Activated naive CD4-positive, alpha-beta T cell treated with anti-CD3 and anti-CD28 coated beads, Interleukin-2, amount 50 U/mL, for 72 hours (primary cell): ENCODE results near the gene KCNJ14. TPM values are rescaled to one million over a fixed set of nuclear protein-coding genes. Genes with fewer than 3 reads are reported as not detected.

Source experiments
- ATAC-seq, 2 donors: fragments of 150-1000 bp; cut with Tn5 transposase; 2 replicates each; pipeline ENCODE4 v1.10.0; 2021; ENCODE audit warnings: mild to moderate bottlenecking in 2 of 2, moderate library complexity in 2 of 2
- DNase-seq, 2 donors: peaks; one replicate each; pipeline ENCODE4 v3.0.0; 2021 to 2022; ENCODE audit warnings: low spot score in 2 of 2
- H3K27ac Mint-ChIP-seq, 2 donors: one replicate each; pipeline ENCODE4 v1.8.0; 2022; ENCODE audit warnings: mild to moderate bottlenecking in 2 of 2, mixed read lengths in 2 of 2
- H3K36me3 Mint-ChIP-seq, 2 donors: one replicate each; pipeline ENCODE4 v1.8.0; 2022; ENCODE audit warnings: mixed read lengths in 2 of 2
- H3K9me3 Mint-ChIP-seq, 2 donors: one replicate each; pipeline ENCODE4 v1.8.0; 2022; ENCODE audit warnings: mixed read lengths in 2 of 2
- total RNA-seq, 2 donors: library from RNA; stranded (reverse); gene quantifications; one replicate each; pipeline ENCODE4 v1.2.3, GENCODE V29; 2022

Gene KCNJ14
- total RNA-seq, 2 donors from 2014 or later = 2.1 to 2.3 TPM

GRCh38 chr19:48490981-48491792, 35.8 kb downstream of the KCNJ14 start:
- DNase-seq = peak in 1 of 2 donors; percentile 32
- no peaks in the 10 kb centered on the region for H3K9me3 Mint-ChIP-seq
- ATAC-seq = peak in 1 of 2 donors; percentile 12

GRCh38 chr19:48491793-48492123, 36.4 kb downstream of the KCNJ14 start:
- ATAC-seq (no peak), DNase-seq (no peak)
- no peaks in the 10 kb centered on the region for H3K9me3 Mint-ChIP-seq
- H3K27ac Mint-ChIP-seq = no peak overlapping the region
- H3K36me3 Mint-ChIP-seq = peaks cover 7 to 14% of the 10 kb centered on the region in 2 donors

More at GRCh38 chr19:48490981-48491792, 35.8 kb downstream of the KCNJ14 start:
- Mint-ChIP-seq H3K36me3 (peaks cover 7 to 14% of the 10 kb centered on the region in 2 donors), H3K27ac (no peak overlapping the region)

DNA sequence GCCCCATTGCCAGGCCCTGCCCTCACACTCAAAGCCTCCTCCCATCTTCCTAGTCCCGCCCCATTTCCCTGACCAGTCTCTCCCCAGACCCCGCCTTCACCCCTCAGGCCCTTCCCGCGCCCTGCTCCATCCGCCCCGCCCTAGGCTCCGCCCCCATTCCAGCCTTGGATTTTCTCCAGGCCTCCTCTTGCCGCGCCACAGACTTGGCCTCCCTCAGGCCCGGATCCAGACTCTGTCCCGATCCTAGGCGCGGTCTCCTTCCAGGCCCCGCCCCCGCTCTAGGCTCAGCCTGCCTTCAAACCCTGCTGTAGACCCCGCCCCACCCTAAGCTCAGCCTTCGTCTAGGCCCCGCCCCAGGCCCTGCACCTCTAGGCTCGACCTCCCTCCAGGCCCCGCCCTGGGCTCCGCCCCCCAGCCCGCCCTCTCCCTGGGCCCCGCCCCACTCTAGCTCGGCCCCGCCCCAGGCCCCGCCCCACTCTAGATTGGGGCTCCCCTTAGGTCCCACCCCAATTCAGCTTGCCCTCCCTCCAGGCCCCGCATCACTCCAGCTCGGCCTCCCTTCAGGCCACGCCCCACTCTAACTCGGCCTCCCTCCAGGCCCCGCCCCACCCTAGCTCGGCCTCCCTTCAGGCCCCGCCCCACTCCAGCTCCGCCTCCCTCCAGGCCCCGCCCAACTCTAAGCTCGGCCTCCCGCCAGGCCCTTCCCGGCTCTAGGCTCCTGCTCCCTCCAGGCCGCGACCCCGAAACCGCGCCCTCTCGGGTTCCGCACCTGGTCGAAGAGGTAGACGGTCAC, 37.7 kb downstream of the KCNJ14 start:
- H3K27ac Mint-ChIP-seq = peak overlapping the region in 1 of 2 donors; percentile 38
- DNase-seq (peak; percentile 77 to 86), ATAC-seq (peak; percentile 78 to 81)
- H3K9me3 Mint-ChIP-seq = no peaks in the 10 kb centered on the region
- H3K36me3 Mint-ChIP-seq = peaks cover 7 to 14% of the 10 kb centered on the region in 2 donors

DNA sequence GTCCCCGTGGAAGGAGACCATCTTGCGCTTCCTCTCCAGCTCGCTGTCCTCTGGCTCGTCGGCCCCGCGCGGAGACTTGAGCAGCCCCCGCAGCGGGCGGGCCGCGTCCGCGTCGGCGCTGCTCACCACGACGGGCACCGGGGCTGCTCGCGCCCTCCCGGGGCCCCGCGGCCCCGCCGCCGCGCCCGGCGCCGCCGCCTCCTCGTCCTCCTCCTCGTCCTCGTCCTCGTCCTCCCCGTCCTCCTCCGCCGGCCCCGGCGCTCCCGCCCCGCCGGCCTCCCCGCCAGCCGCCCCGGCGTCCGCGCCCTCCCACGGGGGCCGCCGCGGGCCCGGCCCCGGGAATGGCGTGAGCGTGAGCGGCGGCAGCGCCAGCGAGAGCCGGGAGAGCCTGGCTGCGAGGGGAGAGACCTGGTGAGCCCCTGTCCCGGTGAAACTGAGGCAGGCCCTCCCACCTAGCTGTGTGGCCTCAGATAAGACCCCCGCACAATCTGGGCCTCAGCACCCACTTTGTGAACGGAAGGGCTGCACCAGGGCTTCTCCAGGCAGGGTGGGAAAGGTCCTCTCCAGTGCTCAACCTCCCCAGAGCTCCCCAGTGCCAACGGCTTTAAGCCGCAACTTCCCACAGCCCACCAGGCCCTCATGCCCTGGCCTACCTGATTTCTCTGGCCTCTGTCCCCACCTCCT, 38.5 kb downstream of the KCNJ14 start:
- Mint-ChIP-seq H3K27ac (peak overlapping the region in 1 of 2 donors; percentile 94), H3K9me3 (no peaks in the 10 kb centered on the region), H3K36me3 (peaks cover 7 to 14% of the 10 kb centered on the region in 2 donors)
- ATAC-seq (peak; percentile 13 to 14), DNase-seq (no peak)

DNA sequence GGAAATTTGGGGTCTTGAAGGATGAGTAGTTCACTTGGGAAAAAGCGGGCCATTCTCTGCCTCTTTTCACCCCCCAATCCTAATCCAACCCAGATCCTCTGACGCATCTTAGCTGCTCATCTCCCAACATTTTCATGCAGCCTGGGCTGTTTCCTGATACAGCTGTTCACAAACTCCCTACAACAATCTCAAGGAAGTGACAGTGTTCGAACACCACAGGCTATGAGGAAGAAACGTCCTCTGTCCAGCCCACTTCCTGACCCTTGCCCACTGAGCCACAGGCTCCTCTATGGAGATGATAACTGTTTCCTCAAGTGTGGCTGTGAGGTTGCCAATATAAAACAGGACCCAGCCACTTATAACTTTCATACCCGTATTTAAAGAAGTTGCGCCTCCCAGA, 40.0 kb downstream of the KCNJ14 start:
- no peak for ATAC-seq
- Mint-ChIP-seq H3K9me3 (no peaks in the 10 kb centered on the region), H3K36me3 (peaks cover 7 to 14% of the 10 kb centered on the region in 2 donors), H3K27ac (no peak overlapping the region)
- no peak for DNase-seq

DNA sequence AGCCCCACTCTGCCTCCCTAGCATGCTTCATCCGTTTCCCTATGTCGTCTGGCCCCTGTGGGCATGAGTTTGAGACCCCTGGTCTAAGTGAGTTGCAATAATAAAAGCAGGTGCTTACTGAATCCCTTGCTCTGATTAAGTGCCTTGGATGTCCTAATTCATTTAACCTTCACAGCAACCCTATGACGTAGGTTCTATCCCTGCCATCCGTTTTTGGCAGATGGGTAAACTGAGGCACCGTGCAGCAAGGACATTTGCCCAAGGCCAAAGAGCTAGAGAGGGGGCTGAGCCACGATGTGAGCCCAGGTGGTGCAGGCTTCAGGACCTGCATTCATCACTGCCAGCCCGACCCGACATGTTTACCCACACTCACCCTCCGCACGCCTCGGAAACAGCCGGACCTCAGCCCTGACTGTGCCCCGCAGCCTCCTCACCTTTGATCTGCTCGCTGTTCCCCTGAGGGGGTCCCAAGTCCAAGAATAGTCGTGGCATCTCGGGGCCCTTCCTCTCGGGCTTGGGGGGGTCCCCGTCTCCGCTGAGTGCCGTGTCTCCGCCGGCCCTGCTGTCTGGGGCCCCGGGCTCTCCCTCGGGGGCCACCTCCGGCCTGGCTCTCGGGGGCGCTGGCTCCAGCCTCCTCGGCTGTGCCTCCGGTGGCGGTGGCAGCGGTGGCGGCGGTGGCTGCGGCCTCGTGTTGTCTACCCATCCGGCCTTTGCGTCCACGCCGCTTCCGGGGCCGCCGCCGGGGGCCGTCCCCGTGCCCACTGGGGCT, 41.8 kb downstream of the KCNJ14 start:
- no peak for ATAC-seq
- no peaks in the 10 kb centered on the region for H3K9me3 Mint-ChIP-seq
- H3K36me3 Mint-ChIP-seq = peaks cover 7 to 10% of the 10 kb centered on the region in 2 donors
- no peak for DNase-seq
- H3K27ac Mint-ChIP-seq = no peak overlapping the region

DNA sequence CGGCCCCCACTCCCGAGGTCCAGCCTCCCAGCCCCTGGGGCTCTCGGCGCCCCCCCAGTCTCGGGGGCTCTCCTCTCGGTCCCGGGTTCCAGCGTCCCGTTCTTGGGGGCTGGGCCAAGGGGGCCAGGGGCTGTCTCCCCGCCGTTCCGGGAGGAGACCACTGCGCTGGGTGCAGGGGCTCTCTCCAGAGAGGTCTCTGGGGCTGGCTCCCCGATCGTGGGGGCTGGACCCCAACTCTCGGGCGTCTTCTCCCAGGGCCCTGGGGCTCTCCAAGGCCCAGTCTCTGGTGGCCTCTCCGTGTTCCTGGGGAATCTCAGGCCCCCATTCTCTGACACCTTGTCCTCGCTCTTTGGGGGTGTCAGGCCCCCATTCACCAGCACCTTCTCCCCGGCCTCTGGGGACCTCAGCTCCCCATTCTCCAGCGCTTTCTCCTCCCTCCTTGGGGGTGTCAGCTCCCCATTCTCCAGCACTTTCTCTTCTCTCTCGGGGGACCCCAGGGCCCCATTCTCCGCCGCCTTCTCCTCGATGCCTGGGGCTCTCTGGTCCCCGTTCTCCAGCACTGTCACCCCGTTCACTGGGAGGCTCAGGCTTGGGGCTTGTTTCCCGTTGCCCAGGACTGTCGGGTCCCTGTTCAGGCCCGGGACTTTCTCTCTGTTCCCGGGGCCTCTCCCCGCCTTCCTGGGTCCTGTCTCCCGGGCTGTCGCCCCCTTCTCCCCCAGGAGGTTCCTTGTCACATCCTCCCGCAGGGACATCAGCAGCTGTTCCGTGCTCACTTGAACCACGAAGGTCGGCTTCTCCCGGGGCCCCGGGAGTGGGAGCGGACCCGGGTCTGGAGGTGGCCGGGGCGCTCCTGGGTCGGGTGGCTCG, 42.6 kb downstream of the KCNJ14 start:
- Mint-ChIP-seq H3K36me3 (peaks cover 4 to 7% of the 10 kb centered on the region in 2 donors), H3K27ac (no peak overlapping the region), H3K9me3 (no peaks in the 10 kb centered on the region)
- DNase-seq (no peak), ATAC-seq (no peak)

- DNase-seq (no peak), ATAC-seq (no peak)
- no peaks in the 10 kb centered on the region for H3K9me3 Mint-ChIP-seq
- H3K36me3 Mint-ChIP-seq = peaks cover 4 to 7% of the 10 kb centered on the region in 2 donors
- no peak overlapping the region for H3K27ac Mint-ChIP-seq
Observed at GRCh38 chr19:48498595-48499311, 43.4 kb downstream of the KCNJ14 start.

- no peak overlapping the region for H3K27ac Mint-ChIP-seq
- no peaks in the 10 kb centered on the region for H3K9me3 Mint-ChIP-seq
- no peak for DNase-seq
- no peak for ATAC-seq
- H3K36me3 Mint-ChIP-seq = peaks cover under 1 to 4% of the 10 kb centered on the region in 2 donors
Observed at GRCh38 chr19:48499316-48500090, 44.1 kb downstream of the KCNJ14 start.

DNA sequence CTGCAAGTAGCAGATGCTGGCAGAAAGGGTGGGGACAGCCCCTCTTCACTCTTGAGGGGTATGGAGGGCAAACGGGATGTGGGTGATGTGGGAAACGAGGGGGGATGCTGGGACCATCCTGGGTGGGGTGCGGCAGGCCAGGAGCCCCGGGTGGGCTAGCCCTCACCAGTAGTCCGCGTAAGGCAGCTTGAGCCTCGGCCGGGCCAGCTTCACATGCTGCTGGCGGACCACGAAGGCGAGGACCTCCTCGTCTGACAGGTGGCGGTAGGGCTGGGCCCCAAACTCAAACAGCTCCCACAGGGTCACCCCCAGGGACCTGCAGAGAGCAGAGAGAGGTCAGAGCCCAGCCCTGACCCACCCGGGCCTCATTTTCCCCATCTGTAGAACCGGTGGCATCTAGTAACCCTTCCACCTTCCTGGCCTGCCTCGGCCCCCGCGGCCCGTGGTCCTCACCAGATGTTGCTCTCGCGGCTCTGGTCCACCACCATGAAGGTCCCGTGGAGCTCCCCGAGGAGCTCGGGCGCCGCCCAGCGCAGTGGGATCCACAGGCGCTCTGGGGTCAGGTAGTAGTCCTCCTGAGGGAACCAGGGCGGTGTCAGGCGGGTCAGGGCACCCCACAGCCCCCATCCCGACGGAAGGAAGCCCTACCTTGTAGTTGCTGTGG, 45.6 kb downstream of the KCNJ14 start:
- ATAC-seq (no peak), DNase-seq (no peak)
- Mint-ChIP-seq H3K27ac (peak overlapping the region in 1 of 2 donors; percentile 62), H3K36me3 (no peaks in the 10 kb centered on the region), H3K9me3 (no peaks in the 10 kb centered on the region)

DNA sequence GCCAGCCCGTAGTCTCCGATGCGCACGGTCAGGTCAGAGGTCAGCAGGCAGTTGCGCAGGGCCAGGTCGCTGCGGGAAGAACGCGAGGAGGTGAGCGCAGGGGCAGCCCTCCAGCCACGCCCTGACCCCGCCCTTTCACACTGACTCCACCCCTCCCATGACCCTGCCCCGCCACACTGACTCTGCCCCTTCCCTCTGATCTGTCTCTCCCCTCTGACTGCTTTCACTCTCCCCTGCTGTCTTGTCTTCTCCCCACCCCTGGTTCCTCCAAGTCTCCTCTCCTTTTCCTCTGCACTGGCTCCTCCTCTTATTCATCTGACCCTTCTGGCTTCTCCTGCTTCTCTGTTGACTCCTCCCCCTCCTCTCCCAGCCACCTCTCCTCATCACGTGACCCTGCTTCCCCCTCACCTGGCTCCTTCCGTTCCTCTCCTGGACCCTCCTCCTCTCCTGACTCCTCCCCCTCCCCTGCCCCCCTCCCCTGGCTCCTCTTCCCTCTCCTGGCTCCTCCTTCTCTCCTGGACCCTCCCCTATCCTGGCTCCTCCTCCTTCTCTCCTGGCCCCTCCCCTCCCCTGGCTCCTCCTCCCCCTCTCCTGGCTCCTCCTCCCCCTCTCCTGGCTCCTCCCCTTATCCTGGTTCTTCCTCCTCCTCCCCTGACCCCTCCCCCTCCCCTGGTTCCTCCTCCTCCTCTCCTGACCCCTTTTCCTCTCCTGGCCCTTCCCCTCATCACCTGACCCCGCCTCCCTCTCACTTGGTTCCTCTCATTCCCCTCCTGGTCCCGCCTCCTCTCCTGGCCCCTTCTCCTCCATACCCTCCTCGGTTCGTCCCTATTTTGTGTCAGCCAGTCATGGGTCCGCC, 46.3 kb downstream of the KCNJ14 start:
- H3K27ac Mint-ChIP-seq = peak overlapping the region; percentile 24 to 62
- DNase-seq (peak in 1 of 2 donors; percentile 78), ATAC-seq (peak; percentile 76 to 83)
- H3K9me3 Mint-ChIP-seq = no peaks in the 10 kb centered on the region
- H3K36me3 Mint-ChIP-seq = no peaks in the 10 kb centered on the region

- Mint-ChIP-seq H3K9me3 (no peaks in the 10 kb centered on the region), H3K27ac (no peak overlapping the region), H3K36me3 (no peaks in the 10 kb centered on the region)
- ATAC-seq = no peak
- DNase-seq = no peak
Observed at GRCh38 chr19:48502350-48503018, 47.1 kb downstream of the KCNJ14 start.
